AG20443 (cell line): Measurements from ENCODE around the gene ASIC1.

Experiments
- DNase-seq: peaks from one replicate; pipeline ENCODE4 v3.0.0; 2012; ENCODE audit warnings: low spot score, mixed read lengths

ASIC1 gene

DNA sequence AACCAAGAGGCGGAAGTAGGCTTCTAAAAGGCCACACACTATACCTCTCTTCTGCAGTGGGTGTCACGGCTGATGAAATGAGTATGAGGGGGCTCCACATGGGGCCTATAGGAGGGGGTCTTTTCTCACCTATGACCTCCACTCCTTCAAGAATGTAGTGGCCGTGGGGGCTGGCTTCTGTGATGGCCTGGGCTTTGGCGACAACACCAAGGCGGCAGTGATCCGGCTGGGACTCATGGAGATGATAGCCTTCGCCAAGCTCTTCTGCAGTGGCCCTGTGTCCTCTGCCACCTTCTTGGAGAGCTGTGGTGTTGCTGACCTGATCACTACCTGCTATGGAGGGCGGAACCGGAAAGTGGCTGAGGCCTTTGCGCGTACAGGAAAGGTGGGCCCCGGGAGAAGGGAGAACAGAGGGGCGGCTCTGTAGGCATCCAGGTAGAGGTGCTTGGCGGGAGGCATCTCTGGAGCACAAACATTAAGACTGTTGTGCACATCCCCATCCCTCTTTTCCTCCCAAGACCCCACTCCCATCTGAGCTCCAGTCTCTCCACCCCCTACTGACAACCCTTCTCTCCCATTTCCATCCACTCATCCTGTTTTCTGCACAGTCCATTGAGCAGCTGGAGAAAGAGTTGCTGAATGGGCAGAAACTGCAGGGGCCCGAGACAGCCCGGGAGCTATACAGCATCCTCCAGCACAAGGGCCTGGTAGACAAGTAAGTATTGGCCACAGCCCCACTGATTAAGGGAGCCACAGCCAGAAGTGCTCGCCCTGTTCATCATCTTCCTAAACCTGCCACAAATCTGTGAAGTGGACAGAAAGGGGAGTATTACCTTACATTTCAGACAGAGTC lies 50.2 kb downstream of the ASIC1 start:
- DNase-seq = no peak

DNA sequence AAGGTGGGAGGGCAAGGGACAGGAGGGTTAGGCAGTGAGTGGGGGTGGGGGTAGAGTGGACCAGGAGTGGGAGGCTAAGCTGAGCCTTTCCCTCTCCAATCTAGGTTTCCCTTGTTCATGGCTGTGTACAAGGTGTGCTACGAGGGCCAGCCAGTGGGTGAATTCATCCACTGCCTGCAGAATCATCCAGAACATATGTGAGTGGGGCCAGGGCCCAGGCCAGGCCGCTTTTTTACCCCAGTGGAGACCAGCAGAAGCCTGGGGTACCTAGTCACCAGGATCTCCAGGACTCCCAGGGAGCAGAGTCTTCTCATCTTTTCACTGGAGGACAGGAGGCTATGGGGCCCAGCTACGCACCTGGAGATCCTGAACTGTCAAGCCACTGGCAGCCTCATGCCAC lies 51.9 kb downstream of the ASIC1 start:
- no peak for DNase-seq

DNA sequence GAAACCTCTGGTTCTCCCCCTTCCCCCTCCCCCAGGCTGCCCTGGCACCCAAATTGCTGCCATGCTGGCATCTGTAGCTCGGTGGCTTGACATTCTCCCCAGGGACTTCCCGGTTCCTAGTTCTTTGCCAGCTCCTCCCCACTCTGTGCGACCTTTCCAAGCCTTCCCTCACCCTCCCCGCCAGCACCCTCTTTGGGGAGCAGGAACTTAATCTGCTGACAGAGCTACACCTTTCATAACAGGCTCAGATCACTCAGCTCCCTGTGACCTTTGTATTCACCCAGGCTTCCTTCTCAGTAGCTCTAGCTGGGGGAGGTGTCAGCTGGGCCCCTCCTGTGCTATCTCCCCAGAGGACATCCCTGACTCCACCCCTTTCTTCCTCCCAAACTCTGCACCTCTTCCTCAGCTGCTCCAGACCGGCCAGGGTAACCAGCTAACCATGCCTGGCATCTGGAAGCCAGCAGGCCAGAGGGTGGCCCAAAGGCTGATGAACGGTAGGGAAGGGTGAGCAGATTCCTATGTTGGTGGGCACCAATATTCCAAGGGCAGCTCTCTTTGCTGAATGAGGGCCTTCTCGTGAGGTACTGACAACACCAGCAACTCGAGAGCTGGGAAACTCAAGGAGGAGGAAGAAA lies 52.8 kb downstream of the ASIC1 start:
- DNase-seq = no peak

DNA sequence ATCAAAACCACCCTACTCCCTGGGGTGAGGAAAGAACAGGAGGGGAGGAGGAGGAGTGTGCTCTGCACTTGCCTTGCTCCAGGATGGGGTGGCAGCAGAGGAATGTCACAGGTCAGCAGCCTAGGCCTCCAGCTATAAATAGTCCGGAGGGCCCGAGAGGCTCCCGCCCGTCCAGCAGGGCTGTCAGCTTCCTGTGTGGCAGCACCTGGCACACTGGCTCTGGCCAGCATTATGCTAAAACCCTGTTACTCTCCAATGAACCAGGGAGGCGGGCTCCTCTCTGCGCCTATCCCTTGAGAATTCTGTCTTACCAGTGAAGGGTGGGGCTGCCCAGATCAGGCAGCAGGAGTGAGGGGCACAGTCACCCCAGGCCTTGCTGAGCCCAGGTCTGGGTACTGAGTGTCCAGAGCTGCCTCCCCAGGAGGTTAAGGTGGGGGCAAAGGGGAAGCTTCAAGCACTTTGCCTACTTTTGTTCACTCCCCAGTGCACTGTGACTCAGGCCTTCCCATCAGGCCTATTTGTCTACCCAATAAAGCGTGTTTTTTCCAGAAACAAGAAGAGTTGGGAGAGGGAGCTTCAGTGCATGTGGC lies 53.5 kb downstream of the ASIC1 start:
- DNase-seq = peak; percentile 31

DNA sequence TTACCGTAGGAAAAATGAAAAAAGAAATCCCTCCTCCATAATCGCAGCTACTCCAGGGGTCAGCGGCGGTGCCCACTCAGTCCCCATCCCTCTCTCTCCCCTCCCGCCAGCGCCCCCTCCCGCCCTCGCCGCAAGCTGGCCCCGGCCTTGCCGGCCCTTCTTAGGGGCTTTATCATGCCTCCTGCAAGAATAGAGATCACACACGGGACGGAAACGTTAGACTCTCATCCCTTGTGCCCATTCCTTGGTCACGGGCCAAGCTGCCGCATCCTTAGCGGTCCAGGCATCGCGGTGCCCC lies 53.9 kb downstream of the ASIC1 start:
- no peak for DNase-seq

DNA sequence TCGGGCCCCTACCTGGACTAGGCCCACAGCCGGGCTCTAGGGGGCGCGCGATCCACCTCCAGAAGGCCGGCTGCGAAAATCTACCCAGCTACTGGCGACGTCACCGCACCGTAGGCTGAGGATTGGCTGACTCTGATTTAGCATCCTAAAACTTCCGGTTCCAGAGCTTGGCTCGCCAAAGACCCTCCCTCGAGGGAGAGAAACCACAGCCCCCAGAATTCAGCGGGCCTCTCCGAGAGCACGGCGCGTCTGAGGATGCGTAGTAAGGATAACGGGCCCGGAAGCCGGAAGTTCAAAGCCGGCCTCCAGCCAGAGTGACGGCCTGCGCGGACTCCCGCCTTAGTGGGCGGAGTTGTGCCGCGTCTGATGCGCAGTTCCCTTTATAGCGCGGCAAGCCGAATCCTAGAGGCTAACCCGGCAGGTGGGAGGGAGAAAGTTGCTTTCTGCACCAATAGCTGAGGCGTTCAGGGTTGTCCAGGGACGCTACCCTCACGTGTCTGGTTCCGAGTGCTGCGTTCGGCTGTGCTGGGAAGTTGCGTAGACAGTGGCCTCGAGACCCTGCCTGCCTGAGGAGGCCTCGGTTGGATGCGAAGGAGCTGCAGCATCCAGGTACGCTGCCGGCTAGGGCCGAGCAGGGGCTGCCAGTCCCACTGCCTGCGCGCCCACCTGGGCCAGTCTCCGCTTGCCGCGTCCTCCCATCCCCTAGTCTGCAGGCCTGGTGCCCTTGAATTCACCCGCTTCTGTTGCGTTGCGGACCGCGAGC lies 54.5 kb downstream of the ASIC1 start, which contains the start of gene COX14:
TSS of gene COX14 (plus strand) at position 544 of the 763 bp plus-strand sequence. CDS start 7,808 bp downstream, outside the sequence.
- peak; percentile 98 for DNase-seq

DNA sequence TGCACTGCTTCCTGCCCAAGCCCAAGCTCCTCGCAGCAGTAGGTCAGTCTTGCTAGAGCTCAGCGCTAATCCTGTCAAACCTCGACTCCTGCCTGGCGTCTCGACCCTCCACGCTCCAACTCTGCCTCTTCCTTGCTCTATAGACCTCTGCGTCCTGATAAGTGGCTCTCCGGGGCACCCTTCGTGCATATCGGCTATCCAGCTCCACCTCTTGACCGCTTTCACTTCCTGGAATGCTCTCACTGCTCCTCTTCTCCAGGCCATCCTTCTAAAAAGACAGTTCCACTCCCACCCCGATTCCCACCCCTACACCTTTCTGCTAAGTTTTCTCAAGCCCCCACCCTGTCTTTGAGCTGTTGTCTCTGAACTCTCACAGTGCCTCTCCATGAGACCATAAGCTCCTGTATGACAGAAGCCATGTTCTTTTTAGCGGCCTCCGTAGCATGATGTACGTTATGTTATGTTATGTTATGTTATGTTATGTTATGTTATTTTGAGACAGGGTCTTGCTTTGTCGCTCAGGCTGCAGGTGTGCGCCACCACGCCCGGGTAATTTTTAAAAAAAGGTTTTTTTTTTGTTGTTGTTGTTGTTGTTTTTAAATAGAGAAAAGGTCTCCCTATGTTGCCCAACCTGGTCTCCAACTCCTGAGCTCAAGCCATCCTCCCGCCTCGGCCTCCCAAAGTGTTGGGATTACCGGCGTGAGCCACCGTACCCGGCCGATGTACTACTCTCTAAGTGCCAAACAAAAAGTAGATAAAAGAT lies 55.2 kb downstream of the ASIC1 start:
- DNase-seq = peak; percentile 70

DNA sequence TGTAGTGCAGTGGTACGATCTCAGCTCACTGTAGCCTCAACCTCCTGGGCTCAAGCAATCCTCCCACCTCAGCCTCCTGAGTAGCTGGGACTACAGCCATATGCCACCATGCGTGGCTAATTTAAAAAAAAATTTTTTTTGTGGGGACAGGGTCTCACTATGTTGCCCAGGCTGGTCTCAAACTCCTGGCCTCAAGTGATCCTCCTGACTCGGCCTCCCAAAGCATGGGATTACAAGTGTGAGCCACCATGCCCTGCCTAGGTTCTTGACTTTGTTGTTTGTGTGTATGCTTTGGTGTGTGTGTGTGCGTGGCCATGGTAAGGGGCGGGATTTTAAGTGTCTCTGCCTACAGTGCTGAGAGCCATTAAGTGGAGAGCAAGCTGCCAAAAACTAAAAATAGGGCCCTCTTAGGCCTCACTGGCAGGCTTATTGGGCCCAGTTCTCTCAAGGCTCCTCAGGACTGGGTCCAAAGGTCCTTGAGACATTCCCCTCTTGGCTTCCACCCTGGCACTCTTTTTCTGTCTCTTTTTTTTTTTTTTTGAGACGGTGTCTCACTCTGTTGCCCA lies 59.7 kb downstream of the ASIC1 start:
- no peak for DNase-seq

DNA sequence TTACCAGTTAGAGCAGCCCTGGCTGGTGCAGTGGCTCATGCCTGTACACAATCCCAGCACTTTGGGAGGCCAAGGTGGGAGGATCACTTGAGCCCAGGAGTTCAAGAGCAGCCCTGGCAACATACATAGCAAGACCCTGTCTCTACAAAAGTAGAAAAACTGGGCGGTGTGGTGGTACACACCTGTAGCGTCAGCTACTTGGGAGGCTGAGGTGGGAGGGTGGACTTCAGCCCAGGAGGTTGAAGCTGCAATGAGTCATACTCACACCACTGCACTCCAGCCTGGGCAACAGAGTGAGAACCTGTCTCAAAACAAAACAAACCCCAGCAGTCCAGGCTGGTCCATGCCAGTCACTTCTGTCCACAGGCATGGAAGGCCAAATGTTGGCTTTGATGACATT lies 62.0 kb downstream of the ASIC1 start:
- DNase-seq = no peak

DNA sequence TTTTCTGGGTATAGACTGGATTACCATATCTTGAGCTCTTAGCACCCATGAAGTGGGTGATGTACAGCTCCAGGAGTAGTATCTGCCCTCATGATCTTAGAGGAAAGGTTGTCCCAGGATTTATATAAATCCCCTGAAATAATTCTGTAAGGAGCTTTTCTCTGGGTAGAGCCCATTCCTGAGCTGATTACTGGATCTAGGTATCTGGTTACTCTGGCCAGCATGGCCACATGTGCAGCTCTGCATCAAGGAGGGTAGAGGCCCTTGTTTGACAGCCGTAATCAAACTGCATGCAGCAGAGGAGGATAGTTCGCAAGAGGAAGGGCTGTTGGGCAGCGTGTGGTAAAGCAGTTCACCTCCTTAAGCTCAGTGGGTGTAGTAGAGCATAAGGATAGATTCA lies 63.1 kb downstream of the ASIC1 start:
- no peak for DNase-seq

DNA sequence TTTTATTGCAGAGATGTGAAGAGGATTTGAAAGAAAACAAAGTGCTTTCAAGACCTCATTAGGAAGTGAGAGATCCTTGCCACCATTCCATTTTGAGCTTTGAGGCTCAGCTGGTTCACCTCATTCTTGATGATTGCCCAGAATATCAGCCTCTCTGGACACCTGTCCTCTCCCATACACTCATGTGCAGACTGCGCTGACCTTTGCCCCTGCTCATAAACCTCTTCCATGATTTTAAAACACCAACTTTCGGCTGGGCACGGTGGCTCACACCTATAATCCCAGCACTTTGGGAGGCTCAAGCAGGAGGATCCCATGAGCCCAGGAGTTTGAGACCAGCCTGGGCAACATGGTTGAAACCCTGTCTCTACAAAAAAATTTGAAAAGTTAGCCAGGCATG lies 63.6 kb downstream of the ASIC1 start:
- no peak for DNase-seq

DNA sequence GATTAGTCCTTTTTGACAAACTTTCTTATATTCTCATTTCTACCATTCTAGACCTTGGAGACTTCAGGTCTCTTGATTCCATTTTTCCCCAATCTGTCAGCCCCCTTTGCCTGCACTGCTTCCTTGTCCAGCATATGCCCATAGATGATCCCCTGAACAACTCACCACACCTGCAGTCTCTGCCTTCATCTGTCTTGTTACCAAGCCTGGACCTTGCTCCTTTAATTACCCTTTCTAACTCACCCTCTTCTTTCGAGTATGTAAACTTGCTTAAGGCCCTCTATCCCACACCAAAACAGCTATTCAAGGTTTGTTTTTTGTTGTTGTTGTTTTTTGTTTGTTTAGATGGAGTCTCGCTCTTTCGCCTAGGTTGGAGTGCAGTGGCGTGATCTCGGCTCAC lies 64.2 kb downstream of the ASIC1 start:
- no peak for DNase-seq

DNA sequence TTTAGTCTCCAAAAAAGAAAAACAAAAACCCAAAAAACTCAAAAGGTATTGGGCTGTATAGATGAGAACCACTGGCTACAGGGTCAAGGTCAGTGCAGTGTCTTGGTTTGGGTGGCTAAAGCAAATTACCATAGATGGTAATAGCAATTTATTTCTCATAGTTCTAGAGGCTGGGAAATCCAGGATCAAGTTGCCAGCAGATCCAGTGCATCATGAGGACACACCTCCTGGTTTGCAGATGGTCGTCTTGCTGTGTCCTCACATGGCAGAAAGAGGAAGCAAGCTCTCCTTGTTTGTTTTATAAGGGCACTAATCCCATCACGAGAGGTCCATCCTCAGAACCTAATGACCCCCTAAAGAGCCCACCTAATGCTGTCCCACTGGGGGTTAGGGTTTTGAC lies 65.8 kb downstream of the ASIC1 start:
- no peak for DNase-seq

DNA sequence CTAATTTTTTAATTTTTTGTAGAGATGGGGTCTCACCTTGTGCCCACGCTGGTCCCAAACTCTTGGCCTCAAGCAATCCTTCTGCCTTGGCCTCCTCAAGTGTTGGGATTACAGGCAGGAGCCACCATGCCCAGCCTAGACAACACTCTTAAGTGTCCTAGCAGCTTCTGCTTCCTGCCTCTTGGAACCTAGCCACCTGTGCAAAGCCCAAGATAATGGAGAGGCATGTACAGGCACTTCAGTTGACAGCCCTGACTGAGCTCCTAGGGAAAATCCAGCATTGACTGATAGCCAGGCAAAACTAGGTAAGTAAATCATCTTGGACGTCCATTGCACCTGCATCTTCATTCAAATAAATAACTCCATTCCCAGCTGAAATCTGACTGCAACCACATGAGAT lies 70.2 kb downstream of the ASIC1 start:
- no peak for DNase-seq

DNA sequence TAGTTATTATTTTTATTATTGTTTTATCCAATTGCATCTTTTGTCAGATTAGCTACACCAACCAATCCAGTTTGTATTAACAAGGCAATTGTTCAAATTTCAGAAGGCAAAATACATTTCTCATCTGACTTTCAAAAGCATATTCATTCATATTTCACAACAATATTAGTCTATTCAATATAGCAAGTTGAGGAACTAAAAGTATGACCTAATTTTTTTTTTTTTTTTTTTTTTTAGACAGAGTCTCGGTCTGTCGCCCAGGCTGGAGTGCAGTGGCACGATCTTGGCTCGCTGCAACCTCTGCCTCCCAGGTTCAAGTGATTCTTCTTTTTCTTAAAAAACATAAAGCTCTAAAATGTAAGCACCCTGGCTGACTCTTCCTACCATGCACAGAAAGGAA lies 71.9 kb downstream of the ASIC1 start:
- DNase-seq = no peak

DNA sequence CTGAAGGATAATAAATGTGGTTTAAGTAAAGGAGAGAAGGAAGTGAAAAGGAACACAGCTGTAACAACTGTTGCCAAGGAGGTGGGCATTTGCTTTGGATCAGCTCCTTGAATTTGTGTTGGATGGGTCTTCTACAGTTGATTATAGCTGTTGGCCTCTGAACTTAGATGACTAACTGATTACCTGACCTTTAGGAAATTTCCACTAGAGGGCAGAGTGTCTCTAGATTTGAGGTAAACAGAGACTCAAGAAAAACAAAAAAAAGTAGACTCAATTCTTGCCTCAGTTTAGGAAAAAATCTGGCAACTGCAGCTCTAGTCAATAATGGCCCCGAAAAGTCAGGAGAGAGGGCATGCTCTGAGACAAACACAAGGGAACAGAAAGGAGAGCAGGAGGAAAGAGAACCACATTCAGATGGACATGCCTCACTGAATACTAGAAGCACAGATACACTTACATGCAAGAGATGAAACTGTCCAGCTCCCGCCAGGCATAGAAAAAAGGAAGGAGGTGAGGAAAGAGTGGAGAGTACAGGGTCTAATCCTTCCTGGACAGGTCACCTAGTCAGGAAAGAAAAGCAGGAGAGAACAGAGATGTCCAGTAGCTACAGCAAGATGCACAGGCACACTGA lies 75.2 kb downstream of the ASIC1 start:
- no peak for DNase-seq
